Activated T-helper 2 cell treated with anti-CD3 and anti-CD28 coated beads, Interferon-gamma antibody, Interleukin-2, Interleukin-4, amounts not matched to agents 10 μg/mL and 5 μg/mL and 100 μg/mL, durations not matched to agents 14 hours and 24 hours and 36 hours (primary cell): Measurements from ENCODE around the gene FAM53C. TPM values are rescaled to one million over a fixed set of nuclear protein-coding genes. Genes with fewer than 3 reads are reported as not detected.
"Not testable (repeated sequence)": the region's sequence is repeated elsewhere in the genome, so short reads cannot be mapped to it uniquely, and the experiment has no call there.

Source experiments
- DNase-seq: peaks from one replicate; pipeline ENCODE4 v3.0.0; 2021; ENCODE audit warnings: low spot score
- H3K27ac Mint-ChIP-seq: one replicate; pipeline ENCODE4 v1.8.0; 2021; ENCODE audit warnings: mixed read lengths
- H3K27me3 Mint-ChIP-seq: one replicate; pipeline ENCODE4 v1.8.0; 2021; ENCODE audit warnings: low read depth, mixed read lengths
- H3K36me3 Mint-ChIP-seq: one replicate; pipeline ENCODE4 v1.8.0; 2021; ENCODE audit warnings: low read depth, mixed read lengths
- H3K4me1 Mint-ChIP-seq: one replicate; pipeline ENCODE4 v1.8.0; 2021; ENCODE audit warnings: low read depth, mixed read lengths
- H3K4me3 Mint-ChIP-seq: one replicate; pipeline ENCODE4 v1.8.0; 2021; ENCODE audit warnings: low read depth, mild to moderate bottlenecking, moderate library complexity, mixed read lengths
- H3K9me3 Mint-ChIP-seq: one replicate; pipeline ENCODE4 v1.8.0; 2021; ENCODE audit warnings: mixed read lengths
- intact Hi-C: fragments of 100-400 bp; cut with micrococcal nuclease; formaldehyde crosslinking; loops from one replicate; pipeline ENCODE4 v1.15.1; 2023
- total RNA-seq: library from RNA; stranded (reverse); gene quantifications from 2 replicates; pipeline ENCODE4 v1.2.3, GENCODE V29; 2022

The FAM53C gene
- total RNA-seq, 1 donor from 2014 or later = 26.1 TPM

- Mint-ChIP-seq H3K9me3 (no peaks in the 10 kb centered on the region), H3K27ac (no peak overlapping the region), H3K4me1 (peaks cover 9% of the 10 kb centered on the region), H3K4me3 (no peak overlapping the region), H3K36me3 (peaks cover 18% of the 10 kb centered on the region), H3K27me3 (no peaks in the 10 kb centered on the region)
- intact Hi-C loops = no loop called here
- DNase-seq = no peak
These were observed 34.2 kb downstream of the FAM53C start for GRCh38 chr5:138372225-138372624.

- Mint-ChIP-seq H3K27ac (no peak overlapping the region), H3K27me3 (no peaks in the 10 kb centered on the region), H3K4me3 (no peak overlapping the region), H3K4me1 (peaks cover 9% of the 10 kb centered on the region), H3K9me3 (no peaks in the 10 kb centered on the region), H3K36me3 (peaks cover 22% of the 10 kb centered on the region)
- no peak for DNase-seq
- intact Hi-C loops = no loop called here
These were observed 34.6 kb downstream of the FAM53C start for GRCh38 chr5:138372653-138373052.

GRCh38 chr5:138382347-138382746, 44.3 kb downstream of the FAM53C start:
- Mint-ChIP-seq H3K9me3 (no peaks in the 10 kb centered on the region), H3K27ac (no peak overlapping the region), H3K27me3 (no peaks in the 10 kb centered on the region), H3K4me3 (no peak overlapping the region), H3K4me1 (no peaks in the 10 kb centered on the region), H3K36me3 (peaks cover 60% of the 10 kb centered on the region)
- DNase-seq = no peak
- intact Hi-C loops = no loop called here

GRCh38 chr5:138385660-138386059, 47.6 kb downstream of the FAM53C start:
- Mint-ChIP-seq H3K9me3 (no peaks in the 10 kb centered on the region), H3K27ac (no peak overlapping the region)

GRCh38 chr5:138386290-138386689, 48.2 kb downstream of the FAM53C start:
- Mint-ChIP-seq H3K27me3 (no peaks in the 10 kb centered on the region), H3K4me3 (no peak overlapping the region), H3K4me1 (no peaks in the 10 kb centered on the region), H3K27ac (no peak overlapping the region), H3K9me3 (no peaks in the 10 kb centered on the region), H3K36me3 (peaks cover 49% of the 10 kb centered on the region)
- no peak for DNase-seq
- intact Hi-C loops = no loop called here

More at GRCh38 chr5:138385660-138386059, 47.6 kb downstream of the FAM53C start:
- no peak for DNase-seq
- no peak overlapping the region for H3K4me3 Mint-ChIP-seq
- intact Hi-C loops = no loop called here
- H3K36me3 Mint-ChIP-seq = peaks cover 45% of the 10 kb centered on the region
- no peaks in the 10 kb centered on the region for H3K27me3 Mint-ChIP-seq
- no peaks in the 10 kb centered on the region for H3K4me1 Mint-ChIP-seq

GRCh38 chr5:138389332-138389731, 51.3 kb downstream of the FAM53C start:
- Mint-ChIP-seq H3K27me3 (no peaks in the 10 kb centered on the region), H3K27ac (no peak overlapping the region), H3K4me3 (no peak overlapping the region), H3K36me3 (peaks cover 48% of the 10 kb centered on the region), H3K4me1 (no peaks in the 10 kb centered on the region), H3K9me3 (no peaks in the 10 kb centered on the region)
- intact Hi-C loops = no loop called here
- DNase-seq = no peak

GRCh38 chr5:138389911-138390310, 51.8 kb downstream of the FAM53C start:
- H3K4me3 Mint-ChIP-seq, intact Hi-C loops, H3K27me3 Mint-ChIP-seq, H3K9me3 Mint-ChIP-seq, H3K27ac Mint-ChIP-seq, H3K4me1 Mint-ChIP-seq, DNase-seq: not testable (repeated sequence)
- H3K36me3 Mint-ChIP-seq = peaks cover 54% of the 10 kb centered on the region

- H3K27me3 Mint-ChIP-seq = no peaks in the 10 kb centered on the region
- no peaks in the 10 kb centered on the region for H3K4me1 Mint-ChIP-seq
- no peak for DNase-seq
- intact Hi-C loops = no loop called here
- H3K9me3 Mint-ChIP-seq = no peaks in the 10 kb centered on the region
- peaks cover 47% of the 10 kb centered on the region for H3K36me3 Mint-ChIP-seq
- H3K4me3 Mint-ChIP-seq = no peak overlapping the region
- no peak overlapping the region for H3K27ac Mint-ChIP-seq
These were observed 53.9 kb downstream of the FAM53C start for GRCh38 chr5:138391859-138392386.

Other genes starting within 250 kb of the FAM53C start
- not detected in 2 replicates for gene NME5, start 198.8 kb upstream of the FAM53C start, total RNA-seq
- gene BRD8, start 159.6 kb upstream of the FAM53C start, total RNA-seq = 45.4 and 48.4 TPM in 2 replicates
- 28.1 and 30.3 TPM in 2 replicates for gene KIF20A, start 159.2 kb upstream of the FAM53C start, total RNA-seq
- gene CDC23, start 124.9 kb upstream of the FAM53C start, total RNA-seq = 41.5 and 45.8 TPM in 2 replicates
- 0.16 and 0.32 TPM in 2 replicates for gene GFRA3, start 63.6 kb upstream of the FAM53C start, total RNA-seq
- 8.4 and 9.0 TPM in 2 replicates for gene CDC25C, start 6.5 kb upstream of the FAM53C start, total RNA-seq
- gene KDM3B, start 14.4 kb downstream of the FAM53C start, total RNA-seq = 52.8 and 54.5 TPM in 2 replicates
- gene REEP2, start 100.8 kb downstream of the FAM53C start, total RNA-seq = 9.7 and 11.1 TPM in 2 replicates
- 41.9 and 43.0 TPM in 2 replicates for gene EGR1, start 127.2 kb downstream of the FAM53C start, total RNA-seq
- gene ETF1, start 205.0 kb downstream of the FAM53C start, total RNA-seq = 169 and 170 TPM in 2 replicates
- 333 and 340 TPM in 2 replicates for gene HSPA9, start 237.1 kb downstream of the FAM53C start, total RNA-seq